Keratinocyte (primary cell): ENCODE measurements around the gene CASTOR1. TPM values are rescaled to one million over a fixed set of nuclear protein-coding genes. Genes with fewer than 3 reads are reported as not detected.

Source experiments
- DNase-seq: peaks from one replicate; pipeline ENCODE4 v3.0.0-alpha.2; 2011; ENCODE audit warnings: low read depth, missing footprints, low spot score
- FAIRE-seq: peaks from 2 replicates; lab custom pipeline; 2011; peaks lifted over from hg19 to GRCh38; lab: Jason Lieb, UNC
- H2AFZ ChIP-seq: 2 replicates; pipeline ENCODE4 v1.6.0; 2012; ENCODE audit warnings: low read length, control low read depth, inconsistent platforms; ENCODE audit not compliant: control insufficient read depth
- H3K27ac ChIP-seq: 2 replicates; pipeline ENCODE4 v1.5.1; 2011; ENCODE audit warnings: low read length; ENCODE audit not compliant: control insufficient read depth, insufficient read depth
- H3K27me3 ChIP-seq: 3 replicates; pipeline ENCODE4 v1.6.0; 2011; ENCODE audit warnings: low read length; ENCODE audit not compliant: control insufficient read depth, insufficient read depth; ENCODE audit errors: extremely low read depth
- H3K36me3 ChIP-seq, 2 experiments: 2 replicates in 1 of 2; 3 replicates in 1 of 2; pipeline ENCODE4 v1.5.1; 2011; ENCODE audit warnings: low read length in 2 of 2, mild to moderate bottlenecking in 1 of 2; ENCODE audit not compliant: control insufficient read depth in 2 of 2, insufficient read depth in 2 of 2; ENCODE audit errors: extremely low read depth in 1 of 2
- H3K4me1 ChIP-seq: 3 replicates; pipeline ENCODE4 v1.5.1; 2011; ENCODE audit warnings: low read length; ENCODE audit not compliant: control insufficient read depth, insufficient read depth; ENCODE audit errors: extremely low read depth
- H3K4me2 ChIP-seq: 3 replicates; pipeline ENCODE4 v1.6.0; 2011; ENCODE audit warnings: low read depth, low read length; ENCODE audit not compliant: control insufficient read depth, insufficient read depth; ENCODE audit errors: extremely low read depth
- H3K4me3 ChIP-seq, 3 experiments: fragments of 200-600 bp in 1 of 3; sonication (generic) in 1 of 3; 2 replicates in 2 of 3; 3 replicates in 1 of 3; pipeline ENCODE4 v1.5.1; 2011 to 2016; ENCODE audit warnings: low read length in 3 of 3, mild to moderate bottlenecking in 3 of 3, control low read depth in 2 of 3, inconsistent platforms in 1 of 3, low read depth in 1 of 3, mixed read lengths in 1 of 3, mixed run types in 1 of 3, moderate library complexity in 1 of 3; ENCODE audit not compliant: control insufficient read depth in 2 of 3, insufficient read depth in 2 of 3; ENCODE audit errors: extremely low read depth in 1 of 3
- H3K79me2 ChIP-seq: 2 replicates; pipeline ENCODE4 v1.6.0; 2012; ENCODE audit warnings: low read length; ENCODE audit not compliant: control insufficient read depth, insufficient read depth
- H3K9ac ChIP-seq: 3 replicates; pipeline ENCODE4 v1.6.0; 2011; ENCODE audit warnings: low read length; ENCODE audit not compliant: control insufficient read depth, insufficient read depth; ENCODE audit errors: extremely low read depth
- H3K9me1 ChIP-seq: 3 replicates; pipeline ENCODE4 v1.6.0; 2011; ENCODE audit warnings: low read length; ENCODE audit not compliant: control insufficient read depth, insufficient read depth; ENCODE audit errors: extremely low read depth
- H3K9me3 ChIP-seq: 2 replicates; pipeline ENCODE4 v1.5.1; 2012; ENCODE audit warnings: low read depth, low read length; ENCODE audit not compliant: control insufficient read depth
- H4K20me1 ChIP-seq: 3 replicates; pipeline ENCODE4 v1.6.0; 2011; ENCODE audit warnings: low read length; ENCODE audit not compliant: control insufficient read depth, insufficient read depth; ENCODE audit errors: extremely low read depth
- EZH2 ChIP-seq: IDR thresholded peaks from one replicate; pipeline ENCODE4 v1.6.1; 2012; ENCODE audit warnings: inconsistent platforms, mild to moderate bottlenecking, low read length, moderate library complexity
- dilution Hi-C: fragments of 300-500 bp; cut with MboI; formaldehyde crosslinking; loops from one replicate; pipeline ENCODE4 v1.7.0; 2020; ENCODE audit warnings: low sequenced_read_pairs; ENCODE audit not compliant: extremely low pct_ligation_motif_present
- polyA plus RNA-seq, 5 experiments: library from polyadenylated mRNA; depleted of rRNA in 3 of 5; stranded (reverse) in 3 of 5; stranded (forward) in 1 of 5; unstranded in 1 of 5; fragments of >200 nt; gene quantifications; 1 replicate in 1 of 5; 2 replicates in 3 of 5; 3 replicates in 1 of 5; pipeline versions ENCODE4 v1.2.1 to v1.2.3, GENCODE V29; 2011 to 2012; ENCODE audit warnings: missing spikeins in 2 of 5, low read depth in 1 of 5, low replicate concordance in 1 of 5
- TF ChIP-seq, protein P1 (sequence below), 3 experiments: IDR thresholded peaks in 1 of 3; conservative IDR thresholded peaks in 1 of 3; optimal IDR thresholded peaks in 1 of 3; 2 replicates in 2 of 3; 3 replicates in 1 of 3; pipeline versions ENCODE3 to v1.5.1; 2011; ENCODE audit warnings: low read length in 3 of 3, mild to moderate bottlenecking in 3 of 3, moderate library complexity in 2 of 3, control low read depth in 1 of 3, inconsistent platforms in 1 of 3; ENCODE audit not compliant: insufficient read depth in 2 of 3; ENCODE audit errors: extremely low read depth in 1 of 3

The CASTOR1 gene
- polyA plus RNA-seq, 1 donor (not counting 4 experiments of a cell fraction or from before 2014, with no cell fraction given): 9.1 TPM

DNA sequence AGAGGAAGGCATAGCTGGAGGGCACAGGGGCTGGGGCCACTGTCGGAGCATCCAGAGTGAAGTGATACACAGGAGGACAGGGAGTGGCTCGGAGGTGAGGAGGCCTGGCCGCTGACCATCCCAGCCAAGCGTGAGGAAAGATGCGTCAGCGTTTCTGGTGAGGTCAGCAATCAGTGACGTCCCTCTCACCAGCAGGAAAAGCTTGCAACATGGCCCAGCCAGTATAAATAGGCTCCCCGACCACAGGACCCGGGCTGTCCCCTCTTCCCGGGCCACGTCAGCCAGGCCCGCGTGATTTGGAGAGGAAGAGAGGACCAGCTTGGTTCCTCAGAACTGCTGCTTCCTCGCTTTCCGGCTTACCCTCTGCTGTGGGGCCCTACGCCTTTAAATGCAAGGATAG is 18.5 kb downstream of the CASTOR1 start:
- DNase-seq (no peak), FAIRE-seq (no peak)
- no peak overlapping the region for H3K9ac ChIP-seq
- no peaks in the 10 kb centered on the region for H3K36me3 ChIP-seq
- H3K4me1 ChIP-seq: no peaks in the 10 kb centered on the region
- no peaks in the 10 kb centered on the region for H3K9me1 ChIP-seq
- H3K4me3 ChIP-seq: no peak overlapping the region
- no peak overlapping the region for H2AFZ ChIP-seq
- H3K4me2 ChIP-seq: no peak overlapping the region
- no peaks in the 10 kb centered on the region for H3K9me3 ChIP-seq
- dilution Hi-C loops: no loop called here
- no peak overlapping the region for H3K27ac ChIP-seq
- no peaks in the 10 kb centered on the region for H3K27me3 ChIP-seq
- H4K20me1 ChIP-seq: no peaks in the 10 kb centered on the region
- H3K79me2 ChIP-seq: no peaks in the 10 kb centered on the region
- no peak for TF ChIP-seq EZH2
- TF ChIP-seq, protein P1, sequence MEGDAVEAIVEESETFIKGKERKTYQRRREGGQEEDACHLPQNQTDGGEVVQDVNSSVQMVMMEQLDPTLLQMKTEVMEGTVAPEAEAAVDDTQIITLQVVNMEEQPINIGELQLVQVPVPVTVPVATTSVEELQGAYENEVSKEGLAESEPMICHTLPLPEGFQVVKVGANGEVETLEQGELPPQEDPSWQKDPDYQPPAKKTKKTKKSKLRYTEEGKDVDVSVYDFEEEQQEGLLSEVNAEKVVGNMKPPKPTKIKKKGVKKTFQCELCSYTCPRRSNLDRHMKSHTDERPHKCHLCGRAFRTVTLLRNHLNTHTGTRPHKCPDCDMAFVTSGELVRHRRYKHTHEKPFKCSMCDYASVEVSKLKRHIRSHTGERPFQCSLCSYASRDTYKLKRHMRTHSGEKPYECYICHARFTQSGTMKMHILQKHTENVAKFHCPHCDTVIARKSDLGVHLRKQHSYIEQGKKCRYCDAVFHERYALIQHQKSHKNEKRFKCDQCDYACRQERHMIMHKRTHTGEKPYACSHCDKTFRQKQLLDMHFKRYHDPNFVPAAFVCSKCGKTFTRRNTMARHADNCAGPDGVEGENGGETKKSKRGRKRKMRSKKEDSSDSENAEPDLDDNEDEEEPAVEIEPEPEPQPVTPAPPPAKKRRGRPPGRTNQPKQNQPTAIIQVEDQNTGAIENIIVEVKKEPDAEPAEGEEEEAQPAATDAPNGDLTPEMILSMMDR (optimal IDR thresholded peaks at IDR 0.05 in 1 of 3, IDR thresholded peaks at IDR 0.05 in 1 of 3, conservative IDR thresholded peaks at IDR 0.05 in 1 of 3; ENCODE audit: extremely low read depth in 1 of 3, insufficient read depth in 2 of 3, low read length in 3 of 3): no peak

DNA sequence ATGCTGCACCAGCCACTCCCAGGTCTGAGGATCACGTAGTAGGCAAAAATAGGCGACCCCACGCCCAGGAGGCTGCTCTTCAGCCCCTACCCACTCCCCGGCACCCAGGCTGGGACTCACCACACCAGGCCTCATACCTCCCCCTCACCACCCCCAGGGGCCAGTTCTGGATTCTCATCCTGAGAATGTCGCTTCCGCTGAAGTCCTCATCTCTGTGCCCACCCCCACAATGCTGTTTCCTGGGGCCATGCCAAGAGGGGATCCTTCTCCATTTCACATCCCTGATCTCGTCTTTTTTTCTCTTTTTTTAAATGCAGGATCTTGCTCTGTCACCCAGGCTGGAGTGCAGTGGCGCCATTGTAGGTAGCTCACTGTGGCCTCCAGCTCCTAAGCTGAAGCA is 21.0 kb downstream of the CASTOR1 start:
- H3K27ac ChIP-seq: no peak overlapping the region
- no peaks in the 10 kb centered on the region for H3K36me3 ChIP-seq
- H4K20me1 ChIP-seq: no peaks in the 10 kb centered on the region
- no peaks in the 10 kb centered on the region for H3K9me1 ChIP-seq
- DNase-seq (no peak), FAIRE-seq (no peak)
- TF ChIP-seq, protein P1 (optimal IDR thresholded peaks at IDR 0.05 in 1 of 3, IDR thresholded peaks at IDR 0.05 in 1 of 3, conservative IDR thresholded peaks at IDR 0.05 in 1 of 3; ENCODE audit: extremely low read depth in 1 of 3, insufficient read depth in 2 of 3, low read length in 3 of 3): no peak
- no peak for TF ChIP-seq EZH2
- no peaks in the 10 kb centered on the region for H3K9me3 ChIP-seq
- dilution Hi-C loops: no loop called here
- H3K27me3 ChIP-seq: no peaks in the 10 kb centered on the region
- H3K4me1 ChIP-seq: peaks cover under 1% of the 10 kb centered on the region
- H3K4me3 ChIP-seq: no peak overlapping the region
- no peak overlapping the region for H3K9ac ChIP-seq
- no peaks in the 10 kb centered on the region for H3K79me2 ChIP-seq
- H3K4me2 ChIP-seq: no peak overlapping the region
- H2AFZ ChIP-seq: no peak overlapping the region
